COLO668 (cell line): ENCODE results near the gene EME1.
"Not testable (repeated sequence)": the region's sequence is repeated elsewhere in the genome, so short reads cannot be mapped to it uniquely, and the experiment has no call there.

ENCODE experiments used
- DNase-seq: peaks from one replicate; lab custom pipeline; 2025; ENCODE audit not compliant: unreplicated experiment; lab: John Stamatoyannopoulos, UW

EME1 gene

GRCh38 chr17:50392621-50393020 lies 19.6 kb downstream of the EME1 start:
- DNase-seq: no peak

GRCh38 chr17:50393700-50394099 lies 20.7 kb downstream of the EME1 start:
- no peak for DNase-seq

- no peak for DNase-seq
Measured at GRCh38 chr17:50394711-50395110, 21.7 kb downstream of the EME1 start.

GRCh38 chr17:50396261-50397110 lies 23.5 kb downstream of the EME1 start:
- DNase-seq: peak; percentile 44

- DNase-seq: peak; percentile 82
Measured at GRCh38 chr17:50397111-50397918, 24.3 kb downstream of the EME1 start, which contains the start of gene LRRC59. TSS of gene LRRC59 (minus strand) at chr17:50397523. CDS start at chr17:50397317, 206 bp downstream.

- DNase-seq: no peak
Measured at GRCh38 chr17:50397919-50398285, 24.9 kb downstream of the EME1 start.

GRCh38 chr17:50398672-50399071 lies 25.6 kb downstream of the EME1 start:
- DNase-seq: not testable (repeated sequence)

- not testable (repeated sequence) for DNase-seq
Measured at GRCh38 chr17:50399591-50399990, 26.6 kb downstream of the EME1 start.

GRCh38 chr17:50405351-50405750 lies 32.3 kb downstream of the EME1 start:
- DNase-seq: not testable (repeated sequence)

- DNase-seq: no peak
Measured at GRCh38 chr17:50406578-50406977, 33.5 kb downstream of the EME1 start.

- DNase-seq: no peak
Measured at GRCh38 chr17:50407921-50408320, 34.9 kb downstream of the EME1 start.

- no peak for DNase-seq
Measured at GRCh38 chr17:50412188-50412732, 39.2 kb downstream of the EME1 start.

- DNase-seq: no peak
Measured at GRCh38 chr17:50414808-50415207, 41.8 kb downstream of the EME1 start.

- not testable (repeated sequence) for DNase-seq
Measured at GRCh38 chr17:50419577-50419976, 46.5 kb downstream of the EME1 start.

- DNase-seq: no peak
Measured at GRCh38 chr17:50420419-50421112, 47.5 kb downstream of the EME1 start.

GRCh38 chr17:50421308-50422051 lies 48.5 kb downstream of the EME1 start:
- no peak for DNase-seq

GRCh38 chr17:50422738-50423137 lies 49.7 kb downstream of the EME1 start:
- DNase-seq: no peak

GRCh38 chr17:50423553-50424159 lies 50.6 kb downstream of the EME1 start:
- DNase-seq: peak; percentile 21

- no peak for DNase-seq
Measured at GRCh38 chr17:50424246-50424995, 51.4 kb downstream of the EME1 start.
